Uterus (tissue), 2 donors: ENCODE measurements around the gene IGFBP3.
"Not testable (repeated sequence)": the region's sequence is repeated elsewhere in the genome, so short reads cannot be mapped to it uniquely, and the experiment has no call there.

Experiments used
- CTCF ChIP-seq, 4 experiments: fragments of 200-600 bp in 2 of 4; fragments of 450-650 bp in 2 of 4; sonication (generic) in 2 of 4; IDR thresholded peaks; one replicate each; pipeline ENCODE4 v1.5.1; 2016 to 2019; ENCODE audit warnings: antibody characterized with exemption in 4 of 4, mild to moderate bottlenecking in 2 of 4, moderate library complexity in 1 of 4
- POLR2A ChIP-seq, 2 donors: fragments of 450-650 bp; IDR thresholded peaks; one replicate each; pipeline ENCODE4 v1.6.1; 2016; ENCODE audit warnings: antibody characterized with exemption in 2 of 2, mild to moderate bottlenecking in 1 of 2, moderate library complexity in 1 of 2

- not testable (repeated sequence) for TF ChIP-seq CTCF, POLR2A (IDR thresholded peaks at IDR 0.05)
These were observed 19.2 kb upstream of the IGFBP3 start for GRCh38 chr7:45940237-45940781.
